Astrocyte of the spinal cord (primary cell): ENCODE measurements around the gene SETDB1.
"Not testable (repeated sequence)": the region's sequence is repeated elsewhere in the genome, so short reads cannot be mapped to it uniquely, and the experiment has no call there.

ENCODE experiments used
- DNase-seq: peaks from one replicate; pipeline ENCODE4 v3.0.0; 2011; ENCODE audit warnings: low read depth, low spot score
- H3K4me3 ChIP-seq: 2 replicates; pipeline ENCODE4 v1.5.1; 2011; ENCODE audit warnings: low read depth, mild to moderate bottlenecking, low read length, moderate library complexity
- CTCF ChIP-seq: IDR thresholded peaks from 2 replicates; pipeline ENCODE4 v1.5.1; 2012; ENCODE audit warnings: low read depth, mild to moderate bottlenecking, low read length, inconsistent platforms
- in situ Hi-C: cut with HindIII; loops from 2 replicates; pipeline ENCODE4 v1.10.0; 2017; ENCODE audit warnings: low sequenced_read_pairs

The SETDB1 gene

DNA sequence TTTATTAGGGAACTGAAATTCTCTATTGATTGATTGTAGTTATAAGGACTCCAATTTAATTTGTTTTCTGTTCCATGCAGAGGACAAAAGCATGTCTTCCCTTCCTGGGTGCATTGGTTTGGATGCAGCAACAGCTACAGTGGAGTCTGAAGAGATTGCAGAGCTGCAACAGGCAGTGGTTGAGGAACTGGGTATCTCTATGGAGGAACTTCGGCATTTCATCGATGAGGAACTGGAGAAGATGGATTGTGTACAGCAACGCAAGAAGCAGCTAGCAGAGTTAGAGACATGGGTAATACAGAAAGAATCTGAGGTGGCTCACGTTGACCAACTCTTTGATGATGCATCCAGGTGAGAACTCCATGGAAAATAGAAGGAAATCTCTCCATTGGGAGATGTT, 1.5 kb downstream of the SETDB1 start:
- in situ Hi-C loops, result no loop called here
- no peak for TF ChIP-seq CTCF
- no peak for DNase-seq
- H3K4me3 ChIP-seq, result no peak overlapping the region

DNA sequence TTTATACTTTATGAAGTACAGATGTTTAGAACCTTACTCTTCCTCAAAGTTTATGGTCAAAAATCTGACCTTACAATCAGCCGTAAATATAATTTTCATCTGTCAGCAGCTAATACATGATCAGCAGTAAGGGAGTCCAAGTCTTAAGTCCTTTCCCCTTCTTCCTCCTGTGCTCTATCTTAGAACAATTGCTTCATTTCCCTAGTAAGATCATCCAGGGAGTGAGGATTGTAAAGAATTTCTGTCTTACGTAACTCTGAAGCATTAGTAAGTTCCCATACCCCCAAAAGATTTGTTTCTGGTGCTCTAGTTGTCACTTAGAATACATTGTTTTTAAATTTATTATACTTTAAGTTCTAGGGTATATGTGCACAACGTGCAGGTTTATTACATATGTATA, 2.1 kb downstream of the SETDB1 start:
- DNase-seq, result no peak
- in situ Hi-C loops, result no loop called here
- TF ChIP-seq CTCF, result no peak
- H3K4me3 ChIP-seq, result no peak overlapping the region

- in situ Hi-C loops, H3K4me3 ChIP-seq, DNase-seq: not testable (repeated sequence)
Measured at GRCh38 chr1:150928775-150929174, 2.6 kb downstream of the SETDB1 start.

GRCh38 chr1:150931773-150932172, 5.6 kb downstream of the SETDB1 start:
- no peak overlapping the region for H3K4me3 ChIP-seq

GRCh38 chr1:150944856-150945255, 18.7 kb downstream of the SETDB1 start:
- no peak for TF ChIP-seq CTCF
- in situ Hi-C loops, result no loop called here
- DNase-seq, result no peak
- H3K4me3 ChIP-seq, result no peak overlapping the region

More at GRCh38 chr1:150931773-150932172, 5.6 kb downstream of the SETDB1 start:
- in situ Hi-C loops, result no loop called here
- TF ChIP-seq CTCF, result no peak
- DNase-seq, result peak; percentile 42

- in situ Hi-C loops, result no loop called here
- no peak for DNase-seq
- H3K4me3 ChIP-seq, result no peak overlapping the region
- TF ChIP-seq CTCF, result no peak
Measured at GRCh38 chr1:150954708-150955107, 28.5 kb downstream of the SETDB1 start.

GRCh38 chr1:150955280-150955679, 29.1 kb downstream of the SETDB1 start:
- no peak for TF ChIP-seq CTCF
- DNase-seq, result no peak
- in situ Hi-C loops, result no loop called here
- H3K4me3 ChIP-seq, result no peak overlapping the region
